ENCODE measurements around the gene TMEM263. TPM values are rescaled to one million over a fixed set of nuclear protein-coding genes. Genes with fewer than 3 reads are reported as not detected.

The TMEM263 gene
- total and polyA plus RNA-seq, 9 of the 15 experiments (the other 6 are each of a cell fraction or from before 2014, with no cell fraction given) = 12.6 to 36.7 (median 24.4) TPM

DNA sequence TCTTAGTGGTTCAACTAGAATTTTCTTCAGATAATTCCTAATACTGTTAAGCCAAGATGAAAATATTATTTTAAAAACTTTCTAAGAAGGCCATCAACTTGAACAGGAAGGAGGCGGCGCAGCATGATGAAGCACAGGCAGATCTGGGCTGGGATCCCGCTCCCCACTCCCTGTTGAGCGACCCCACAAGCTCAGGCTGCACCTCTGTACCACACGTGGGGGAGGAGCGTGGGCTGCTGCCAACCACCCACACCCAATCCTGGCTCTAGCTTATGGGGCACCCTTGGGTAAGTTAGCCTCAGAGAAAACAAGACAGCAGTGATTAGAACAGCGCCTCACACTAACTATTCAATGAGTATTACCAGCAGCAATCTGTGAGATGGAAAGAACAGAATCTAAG is 25.2 kb downstream of the TMEM263 start:
- Histone ChIP-seq H3K4me3 (no peak overlapping the region), H3K9me1 (ENCODE audit: control insufficient read depth, insufficient read depth, low read length) (no peaks in the 10 kb centered on the region), H4K20me1 (replicated peaks; ENCODE audit: control insufficient read depth, insufficient read depth, low read length) (no peaks in the 10 kb centered on the region), H3K9ac (ENCODE audit: insufficient read depth in 1 of 2, low read depth in 2 of 2, low read length in 2 of 2) (peak overlapping the region in 1 of 2 experiments; percentile 71; a peak in 1 of 4 replicates), H3K79me2 (ENCODE audit: control insufficient read depth, insufficient read depth, low read length) (peaks cover 32% of the 10 kb centered on the region), H3K36me3 (ENCODE audit: control insufficient read depth, insufficient read depth, low read length) (peaks cover 54% of the 10 kb centered on the region), H3K9me3 (replicated peaks; ENCODE audit: control insufficient read depth, insufficient read depth, low read depth, low read length) (peaks cover 5% of the 10 kb centered on the region; the same call in 1 of the 2 replicates), H2AFZ (ENCODE audit: low read depth, low read length) (no peak overlapping the region), H3K27ac (ENCODE audit: extremely low read depth, low read depth, low read length) (no peak overlapping the region), H3K4me1 (replicated peaks in 1 of 2; ENCODE audit: control insufficient read depth in 2 of 2, insufficient read depth in 2 of 2, low read length in 2 of 2) (peaks cover 15 to 54% of the 10 kb centered on the region in 2 experiments), H3K27me3 (ENCODE audit: control insufficient read depth in 2 of 2, insufficient read depth in 2 of 2, low read length in 2 of 2) (no peaks in the 10 kb centered on the region), H3K4me2 (ENCODE audit: insufficient read depth, low read length) (no peak overlapping the region)
- CTCF ChIA-PET (ENCODE audit: low intra/inter-chr PET ratio) = no interaction called here
- WGBS (ENCODE audit: insufficient coverage, low coverage, missing lambda C conversion rate) = 87% methylated on average over 7 of the region's 7 CpGs
- TF ChIP-seq ZNF76 (CRISPR knock-in tag; IDR thresholded peaks at IDR 0.05; ENCODE audit: borderline replicate concordance) (no peak), FOS (IDR thresholded peaks at IDR 0.05; ENCODE audit: extremely low read depth, insufficient read length) (no peak), KLF1 (tag; IDR thresholded peaks at IDR 0.05) (no peak), POLR2G (IDR thresholded peaks at IDR 0.05; ENCODE audit: low read depth, low read length) (0 out of 2 replicates have a peak, but pooled peaks have one; percentile 42), ATF1 (CRISPR knock-in tag; IDR thresholded peaks at IDR 0.05) (no peak), ATF1 (tag; IDR thresholded peaks at IDR 0.05) (no peak), NFYB (IDR thresholded peaks at IDR 0.05; ENCODE audit: extremely low read depth, insufficient read length) (no peak), EGR1 (conservative IDR thresholded peaks at IDR 0.05) (0 out of 2 replicates have a peak, but pooled peaks have one; percentile 22)
- TF ChIP-seq, protein P1, sequence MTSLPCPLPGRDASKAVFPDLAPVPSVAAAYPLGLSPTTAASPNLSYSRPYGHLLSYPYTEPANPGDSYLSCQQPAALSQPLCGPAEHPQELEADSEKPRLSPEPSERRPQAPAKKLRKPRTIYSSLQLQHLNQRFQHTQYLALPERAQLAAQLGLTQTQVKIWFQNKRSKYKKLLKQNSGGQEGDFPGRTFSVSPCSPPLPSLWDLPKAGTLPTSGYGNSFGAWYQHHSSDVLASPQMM (CRISPR knock-in tag; IDR thresholded peaks at IDR 0.05) = no peak
- in situ Hi-C loops (cut with MboI) (no loop called here), intact Hi-C loops (cut with micrococcal nuclease) (no loop called here)
- FAIRE-seq (no peak), DNase-seq (ENCODE audit: extremely low read depth in 1 of 4, low spot score in 3 of 4) (no peak), ATAC-seq (no peak)
- POLR2A ChIA-PET = interaction anchor here (0.9 to 5.5 kb wide), 5 partner anchors 9 to 26 kb away, joined by 3 to 28 read pairs (median 7); partner anchors contain the start of gene TMEM263
- BruUV-seq (replicated peaks) = no TSS peak
